Small intestine (tissue), 7 donors: Measurements from ENCODE around the gene MBL2. TPM values are rescaled to one million over a fixed set of nuclear protein-coding genes. Genes with fewer than 3 reads are reported as not detected.

ENCODE experiments used
- DNase-seq, 2 donors: peaks; one replicate each; pipeline versions ENCODE4 v3.0.0 to v3.0.0-alpha.2; 2013
- FAIRE-seq: peaks from 2 replicates; lab custom pipeline; 2012; peaks lifted over from hg19 to GRCh38; lab: Jason Lieb, UNC
- H3K27ac ChIP-seq, 3 donors: one replicate each; pipeline ENCODE4 v1.5.1; 2013; ENCODE audit warnings: low read length in 2 of 3, mild to moderate bottlenecking in 2 of 3, control low read depth in 1 of 3, inconsistent platforms in 1 of 3, low read depth in 1 of 3, moderate library complexity in 1 of 3
- H3K27me3 ChIP-seq, 3 donors: one replicate each; pipeline ENCODE4 v1.6.1; 2013; ENCODE audit warnings: low read length in 3 of 3, inconsistent platforms in 1 of 3; ENCODE audit not compliant: control insufficient read depth in 3 of 3, insufficient read depth in 3 of 3
- H3K36me3 ChIP-seq, 3 donors: one replicate each; pipeline ENCODE4 v1.6.1; 2013; ENCODE audit warnings: low read length in 3 of 3, inconsistent platforms in 1 of 3, low read depth in 1 of 3, mild to moderate bottlenecking in 1 of 3, moderate library complexity in 1 of 3; ENCODE audit not compliant: control insufficient read depth in 3 of 3, insufficient read depth in 2 of 3
- H3K4me1 ChIP-seq, 3 donors: one replicate each; pipeline ENCODE4 v1.6.1; 2013; ENCODE audit warnings: low read length in 2 of 3, inconsistent platforms in 1 of 3, low read depth in 1 of 3, mild to moderate bottlenecking in 1 of 3, moderate library complexity in 1 of 3; ENCODE audit not compliant: control insufficient read depth in 3 of 3, insufficient read depth in 2 of 3
- H3K4me3 ChIP-seq, 3 donors: one replicate each; pipeline ENCODE4 v1.5.1; 2013; ENCODE audit warnings: low read length in 3 of 3, control low read depth in 1 of 3, inconsistent platforms in 1 of 3, low read depth in 1 of 3, mild to moderate bottlenecking in 1 of 3, moderate library complexity in 1 of 3
- H3K9me3 ChIP-seq, 2 donors: one replicate each; pipeline ENCODE4 v1.6.1; 2013; ENCODE audit warnings: low read depth in 1 of 2, low read length in 1 of 2; ENCODE audit not compliant: control insufficient read depth in 2 of 2, insufficient read depth in 1 of 2
- WGBS, 3 donors: extraction: QIAGEN DNeasy Blood & Tissue Kit; methylation state at CpG; one replicate each; pipeline ENCODE4 v1.1.7; 2013; 5-methylcytosine and 5-hydroxymethylcytosine counted together
- polyA plus RNA-seq, 4 donors: library from polyadenylated mRNA; stranded (reverse) in 3 of 4; unstranded in 1 of 4; fragments of 200-250 nt in 3 of 4; fragments of 120-200 nt in 1 of 4; gene quantifications; one replicate each; pipeline versions ENCODE4 v1.2.1 to v1.2.3, GENCODE V29; 2013
- donor health status: healthy with polysubstance abuse.
- donor health status: control.
- donor health status: control.
- donor health status: Bipolar disorder and iron deficiency.
- donor health status: healthy.

The MBL2 gene
- polyA plus RNA-seq, 4 donors: 0.01 TPM; not detected in 3

GRCh38 chr10:52741851-52742250, 30.7 kb downstream of the MBL2 start:
- H3K36me3 ChIP-seq: no peaks in the 10 kb centered on the region
- 83 to 91% (median 84%) methylated on average over 2 of the region's 2 CpGs for WGBS, 3 donors
- FAIRE-seq (no peak), DNase-seq (no peak)
- no peaks in the 10 kb centered on the region for H3K4me1 ChIP-seq
- H3K9me3 ChIP-seq: no peaks in the 10 kb centered on the region
- no peak overlapping the region for H3K27ac ChIP-seq
- no peak overlapping the region for H3K4me3 ChIP-seq
- H3K27me3 ChIP-seq: no peaks in the 10 kb centered on the region

GRCh38 chr10:52740913-52741675, 31.5 kb downstream of the MBL2 start:
- 40 to 54% (median 46%) methylated on average over 5 of the region's 5 CpGs for WGBS, 3 donors
- H3K27ac ChIP-seq: no peak overlapping the region
- H3K9me3 ChIP-seq: peaks cover 0 to 2% of the 10 kb centered on the region in 2 donors
- no peaks in the 10 kb centered on the region for H3K36me3 ChIP-seq
- H3K4me1 ChIP-seq: no peaks in the 10 kb centered on the region
- H3K27me3 ChIP-seq: no peaks in the 10 kb centered on the region
- H3K4me3 ChIP-seq: no peak overlapping the region
- FAIRE-seq (no peak), DNase-seq (peak; percentile 42 to 57)

- FAIRE-seq: no peak
- H3K4me3 ChIP-seq: no peak overlapping the region
Measured at GRCh38 chr10:52740155-52740549, 32.4 kb downstream of the MBL2 start.

GRCh38 chr10:52739380-52740154, 33.0 kb downstream of the MBL2 start:
- no peak for FAIRE-seq
- H3K4me3 ChIP-seq: no peak overlapping the region
- no peaks in the 10 kb centered on the region for H3K27me3 ChIP-seq
- no peak for DNase-seq
- H3K4me1 ChIP-seq: no peaks in the 10 kb centered on the region
- H3K36me3 ChIP-seq: no peaks in the 10 kb centered on the region
- H3K9me3 ChIP-seq: peaks cover 0 to 5% of the 10 kb centered on the region in 2 donors
- WGBS, 3 donors: 62 to 80% (median 66%) methylated on average over 3 of the region's 3 CpGs
- H3K27ac ChIP-seq: no peak overlapping the region

More at GRCh38 chr10:52740155-52740549, 32.4 kb downstream of the MBL2 start:
- 85 to 100% (median 87%) methylated on average over 1 of the region's 1 CpG for WGBS, 3 donors
- no peaks in the 10 kb centered on the region for H3K4me1 ChIP-seq
- no peaks in the 10 kb centered on the region for H3K36me3 ChIP-seq
- H3K9me3 ChIP-seq: peaks cover 0 to 5% of the 10 kb centered on the region in 2 donors
- DNase-seq: no peak
- no peak overlapping the region for H3K27ac ChIP-seq
- no peaks in the 10 kb centered on the region for H3K27me3 ChIP-seq

DNA sequence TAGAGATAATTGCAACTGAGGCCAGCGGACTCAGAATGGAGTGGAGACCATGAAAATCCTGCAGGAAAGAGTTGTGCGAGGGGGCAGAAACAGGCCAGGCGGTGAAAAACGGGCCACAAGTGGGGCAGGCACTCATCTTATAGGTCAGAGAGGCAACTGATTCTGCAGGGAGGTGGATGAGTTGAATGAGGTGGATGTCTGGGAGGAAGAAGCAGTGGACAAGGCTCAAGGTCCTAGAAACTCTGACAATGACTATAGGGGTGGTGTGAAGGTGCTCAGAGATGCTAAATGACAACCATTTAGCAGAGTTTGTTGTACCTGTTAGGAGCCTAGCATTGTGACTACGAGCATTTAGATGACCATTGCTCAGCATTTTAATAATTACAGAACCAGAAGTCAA, 33.6 kb downstream of the MBL2 start:
- no peak for FAIRE-seq
- H3K4me1 ChIP-seq: no peaks in the 10 kb centered on the region

GRCh38 chr10:52729271-52730104, 43.1 kb downstream of the MBL2 start:
- Histone ChIP-seq H3K4me3 (no peak overlapping the region), H3K27me3 (no peaks in the 10 kb centered on the region), H3K36me3 (no peaks in the 10 kb centered on the region), H3K4me1 (no peaks in the 10 kb centered on the region), H3K9me3 (no peaks in the 10 kb centered on the region), H3K27ac (no peak overlapping the region)
- WGBS, 3 donors: 33 to 40% (median 34%) methylated on average over 9 of the region's 9 CpGs
- DNase-seq (peak; percentile 26 to 41), FAIRE-seq (peak; percentile 72)

More for the DNA sequence above, 33.6 kb downstream of the MBL2 start:
- 77 to 81% (median 81%) methylated on average over 5 of the region's 5 CpGs for WGBS, 3 donors
- Histone ChIP-seq H3K9me3 (peaks cover 0 to 5% of the 10 kb centered on the region in 2 donors), H3K36me3 (no peaks in the 10 kb centered on the region), H3K27ac (no peak overlapping the region), H3K4me3 (no peak overlapping the region), H3K27me3 (no peaks in the 10 kb centered on the region)
- DNase-seq: no peak

GRCh38 chr10:52720018-52720417, 52.6 kb downstream of the MBL2 start:
- Histone ChIP-seq H3K36me3 (no peaks in the 10 kb centered on the region), H3K27me3 (no peaks in the 10 kb centered on the region), H3K27ac (no peak overlapping the region), H3K4me3 (no peak overlapping the region), H3K4me1 (no peaks in the 10 kb centered on the region), H3K9me3 (no peaks in the 10 kb centered on the region)
- DNase-seq (no peak), FAIRE-seq (no peak)
- WGBS, 3 donors: 92 to 96% (median 93%) methylated on average over 4 of the region's 4 CpGs
